GM20000 (cell line): Measurements from ENCODE around the gene SOX6.
"Not testable (repeated sequence)": the region's sequence is repeated elsewhere in the genome, so short reads cannot be mapped to it uniquely, and the experiment has no call there.

ENCODE experiments used
- DNase-seq: peaks from one replicate; pipeline ENCODE4 v3.0.0; 2012; ENCODE audit warnings: low spot score
- CTCF ChIP-seq: IDR thresholded peaks from 2 replicates; pipeline ENCODE4 v1.5.1; 2012; ENCODE audit warnings: mild to moderate bottlenecking, control low read depth; ENCODE audit errors: extremely low read depth, missing control alignments

Gene SOX6

GRCh38 chr11:16378906-16379305, 22.6 kb upstream of the SOX6 start:
- DNase-seq: no peak
- no peak for TF ChIP-seq CTCF

GRCh38 chr11:16377746-16378145, 21.4 kb upstream of the SOX6 start:
- no peak for TF ChIP-seq CTCF
- DNase-seq: no peak

GRCh38 chr11:16375664-16376063, 19.3 kb upstream of the SOX6 start:
- DNase-seq: not testable (repeated sequence)

- no peak for TF ChIP-seq CTCF
- DNase-seq: no peak
These were observed 17.4 kb upstream of the SOX6 start for GRCh38 chr11:16373768-16374167.

GRCh38 chr11:16372355-16372754, 16.0 kb upstream of the SOX6 start:
- TF ChIP-seq CTCF: no peak

GRCh38 chr11:16367252-16367651, 10.9 kb upstream of the SOX6 start:
- no peak for TF ChIP-seq CTCF
- peak; percentile 2 for DNase-seq

More at GRCh38 chr11:16372355-16372754, 16.0 kb upstream of the SOX6 start:
- DNase-seq: no peak

- no peak for DNase-seq
- TF ChIP-seq CTCF: no peak
These were observed 9.4 kb upstream of the SOX6 start for GRCh38 chr11:16365581-16366228.

- no peak for TF ChIP-seq CTCF
- DNase-seq: no peak
These were observed 7.9 kb upstream of the SOX6 start for GRCh38 chr11:16364254-16364653.
